ENCODE results near the gene DAB2IP.
"Not testable (repeated sequence)": the region's sequence is repeated elsewhere in the genome, so short reads cannot be mapped to it uniquely, and the experiment has no call there.

DAB2IP gene

DNA sequence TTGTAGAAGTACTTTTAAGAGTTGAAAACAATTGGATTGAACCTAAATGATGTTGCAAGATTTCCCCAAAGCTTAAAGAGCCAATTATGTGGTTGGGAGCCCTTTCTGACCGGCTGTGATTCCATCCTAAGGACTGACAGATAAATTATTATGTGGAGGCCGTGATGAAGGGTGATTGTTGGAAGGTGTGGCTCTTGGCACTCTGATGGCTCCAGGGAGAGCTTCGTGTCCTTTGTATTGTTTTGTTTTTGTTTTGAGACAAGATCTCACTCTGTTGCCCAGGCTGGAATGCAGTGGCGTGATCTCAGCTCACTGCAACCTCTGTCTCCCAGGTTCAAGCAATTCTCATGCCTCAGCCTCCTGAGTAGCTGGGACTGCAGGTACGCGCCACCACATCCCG is 32.5 kb upstream of the DAB2IP start:
- H3K14ac ChIP-seq (ENCODE audit: low read length); H3K23ac ChIP-seq (ENCODE audit: low read depth, low read length, poor library complexity); H3K36me3 ChIP-seq (replicated peaks in 1 of 2; ENCODE audit: control insufficient read depth in 2 of 2, insufficient read depth in 2 of 2, low read length in 2 of 2); H3K4me3 ChIP-seq (ENCODE audit: low read length in 2 of 2); H2BK12ac ChIP-seq (ENCODE audit: low read length); H2BK120ac ChIP-seq (ENCODE audit: low read depth, low read length); H3K79me1 ChIP-seq (ENCODE audit: low read depth, low read length); H3K18ac ChIP-seq (ENCODE audit: low read length); H3K4me2 ChIP-seq (ENCODE audit: insufficient read depth, low read length, poor library complexity, severe bottlenecking); H3K27ac ChIP-seq (replicated peaks; ENCODE audit: low read length); H2BK15ac ChIP-seq (ENCODE audit: low read length); H3K4ac ChIP-seq (ENCODE audit: low read length); H4K91ac ChIP-seq (ENCODE audit: low read depth, low read length, poor library complexity); H2AK5ac ChIP-seq (ENCODE audit: low read depth, low read length); H2AFZ ChIP-seq (ENCODE audit: low read length); H2BK5ac ChIP-seq (ENCODE audit: low read length); H3K9ac ChIP-seq (ENCODE audit: low read depth, low read length, poor library complexity); H4K8ac ChIP-seq (ENCODE audit: low read depth, low read length); DNase-seq (ENCODE audit: low spot score); H3K9me3 ChIP-seq (replicated peaks in 1 of 2; ENCODE audit: control insufficient read depth in 2 of 2, insufficient read depth in 1 of 2, low read depth in 1 of 2, low read length in 2 of 2); H3K4me1 ChIP-seq (ENCODE audit: control insufficient read depth in 2 of 2, insufficient read depth in 1 of 2, low read depth in 1 of 2, low read length in 2 of 2); H3K27me3 ChIP-seq (ENCODE audit: control insufficient read depth in 3 of 3, insufficient read depth in 3 of 3, low read depth in 1 of 3, low read length in 3 of 3): not testable (repeated sequence)
- WGBS, 2 donors (ENCODE audit: extremely low coverage in 2 of 2, insufficient read length in 2 of 2, insufficient replicate concordance in 1 of 2) = no CpG with 5 or more reads among the region's 7 CpGs

DNA sequence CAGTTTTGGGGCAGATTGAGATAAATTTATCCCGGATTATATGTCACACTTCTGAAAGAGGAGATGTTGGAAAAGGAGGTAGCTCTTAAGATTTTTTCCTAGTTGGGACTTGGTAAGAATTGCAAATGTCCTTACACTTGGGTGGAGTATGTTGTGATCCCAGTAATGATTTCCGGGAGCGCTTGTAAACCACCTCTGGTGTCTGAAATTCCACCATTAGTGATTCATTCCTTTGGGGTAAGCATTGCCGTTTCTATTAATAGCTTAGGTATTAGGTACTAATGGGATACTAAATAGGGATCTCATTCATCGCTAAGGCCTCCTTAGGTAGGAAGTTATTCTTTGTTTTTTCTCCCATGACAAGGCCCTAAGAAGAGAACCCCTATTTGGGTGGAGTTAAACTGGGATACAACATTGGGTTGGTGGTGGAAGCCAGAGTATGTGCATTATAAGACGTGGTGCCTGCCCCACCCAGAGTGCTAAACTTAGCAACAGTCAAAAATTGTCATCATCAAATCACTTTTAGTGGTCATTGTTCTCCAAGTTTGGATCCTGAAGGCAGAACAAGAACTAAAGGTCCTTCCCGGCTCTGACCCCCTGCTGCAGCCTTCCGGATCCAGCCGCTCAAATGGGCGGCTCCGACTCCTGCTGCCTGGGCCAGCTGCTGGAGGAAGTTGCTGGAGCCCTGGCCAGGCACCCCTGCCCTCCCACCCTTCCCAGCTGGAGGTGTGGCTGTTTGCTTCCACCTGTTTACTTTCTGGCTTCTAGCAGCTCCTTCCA is 31.7 kb upstream of the DAB2IP start:
- whole genome bisulfite sequencing, 2 donors (ENCODE audit: extremely low coverage in 2 of 2, insufficient read length in 2 of 2, insufficient replicate concordance in 1 of 2) = no CpG with 5 or more reads among the region's 11 CpGs
- Histone ChIP-seq H4K8ac (ENCODE audit: low read depth, low read length) (no peak overlapping the region), H3K23ac (ENCODE audit: low read depth, low read length, poor library complexity) (no peak overlapping the region), H2BK120ac (ENCODE audit: low read depth, low read length) (no peak overlapping the region), H3K4me2 (ENCODE audit: insufficient read depth, low read length, poor library complexity, severe bottlenecking) (no peak overlapping the region), H3K14ac (ENCODE audit: low read length) (no peak overlapping the region), H3K36me3 (replicated peaks in 1 of 2; ENCODE audit: control insufficient read depth in 2 of 2, insufficient read depth in 2 of 2, low read length in 2 of 2) (no peaks in the 10 kb centered on the region), H3K27ac (replicated peaks; ENCODE audit: low read length) (no peak overlapping the region), H3K79me1 (ENCODE audit: low read depth, low read length) (no peaks in the 10 kb centered on the region), H2AFZ (ENCODE audit: low read length) (no peak overlapping the region), H3K27me3 (ENCODE audit: control insufficient read depth in 3 of 3, insufficient read depth in 3 of 3, low read depth in 1 of 3, low read length in 3 of 3) (peaks cover 0 to 3% (median 0%) of the 10 kb centered on the region in 3 experiments), H3K4ac (ENCODE audit: low read length) (no peak overlapping the region), H3K9me3 (replicated peaks in 1 of 2; ENCODE audit: control insufficient read depth in 2 of 2, insufficient read depth in 1 of 2, low read depth in 1 of 2, low read length in 2 of 2) (no peaks in the 10 kb centered on the region), H2BK12ac (ENCODE audit: low read length) (no peak overlapping the region), H2AK5ac (ENCODE audit: low read depth, low read length) (no peak overlapping the region), H2BK5ac (ENCODE audit: low read length) (no peak overlapping the region), H2BK15ac (ENCODE audit: low read length) (no peak overlapping the region), H3K4me1 (ENCODE audit: control insufficient read depth in 2 of 2, insufficient read depth in 1 of 2, low read depth in 1 of 2, low read length in 2 of 2) (no peaks in the 10 kb centered on the region), H4K91ac (ENCODE audit: low read depth, low read length, poor library complexity) (no peak overlapping the region), H3K9ac (ENCODE audit: low read depth, low read length, poor library complexity) (no peak overlapping the region), H3K18ac (ENCODE audit: low read length) (no peak overlapping the region), H3K4me3 (ENCODE audit: low read length in 2 of 2) (no peak overlapping the region)
- DNase-seq (ENCODE audit: low spot score) = no peak

DNA sequence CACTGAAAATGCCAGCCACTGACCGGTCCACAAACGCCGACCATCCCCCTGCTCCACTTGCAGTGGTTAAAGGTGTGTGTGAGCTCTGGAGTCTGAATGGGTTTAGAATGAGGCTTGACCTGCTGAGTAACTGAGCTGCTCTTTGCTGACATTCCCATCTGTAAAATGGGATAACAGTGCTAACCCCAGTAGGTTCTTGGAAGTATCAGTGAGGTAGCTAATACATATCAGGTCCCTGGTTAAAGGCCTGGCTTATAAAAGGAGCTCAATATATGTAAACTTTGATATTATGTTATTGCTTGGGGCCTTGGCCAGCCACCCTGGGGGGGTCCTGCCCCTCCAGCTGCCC is 31.1 kb upstream of the DAB2IP start:
- Histone ChIP-seq H2AK5ac (ENCODE audit: low read depth, low read length) (no peak overlapping the region), H3K4me2 (ENCODE audit: insufficient read depth, low read length, poor library complexity, severe bottlenecking) (no peak overlapping the region), H3K14ac (ENCODE audit: low read length) (no peak overlapping the region), H3K27me3 (ENCODE audit: control insufficient read depth in 3 of 3, insufficient read depth in 3 of 3, low read depth in 1 of 3, low read length in 3 of 3) (peaks cover 0 to 3% (median 0%) of the 10 kb centered on the region in 3 experiments), H3K79me1 (ENCODE audit: low read depth, low read length) (no peaks in the 10 kb centered on the region), H4K91ac (ENCODE audit: low read depth, low read length, poor library complexity) (no peak overlapping the region), H3K9me3 (replicated peaks in 1 of 2; ENCODE audit: control insufficient read depth in 2 of 2, insufficient read depth in 1 of 2, low read depth in 1 of 2, low read length in 2 of 2) (no peaks in the 10 kb centered on the region), H4K8ac (ENCODE audit: low read depth, low read length) (no peak overlapping the region), H3K18ac (ENCODE audit: low read length) (no peak overlapping the region), H2BK15ac (ENCODE audit: low read length) (no peak overlapping the region), H3K9ac (ENCODE audit: low read depth, low read length, poor library complexity) (no peak overlapping the region), H3K4me1 (ENCODE audit: control insufficient read depth in 2 of 2, insufficient read depth in 1 of 2, low read depth in 1 of 2, low read length in 2 of 2) (no peaks in the 10 kb centered on the region), H2AFZ (ENCODE audit: low read length) (no peak overlapping the region), H2BK5ac (ENCODE audit: low read length) (no peak overlapping the region), H3K27ac (replicated peaks; ENCODE audit: low read length) (no peak overlapping the region), H3K36me3 (replicated peaks in 1 of 2; ENCODE audit: control insufficient read depth in 2 of 2, insufficient read depth in 2 of 2, low read length in 2 of 2) (no peaks in the 10 kb centered on the region), H2BK12ac (ENCODE audit: low read length) (no peak overlapping the region), H2BK120ac (ENCODE audit: low read depth, low read length) (no peak overlapping the region), H3K4ac (ENCODE audit: low read length) (no peak overlapping the region), H3K4me3 (ENCODE audit: low read length in 2 of 2) (no peak overlapping the region), H3K23ac (ENCODE audit: low read depth, low read length, poor library complexity) (no peak overlapping the region)
- DNase-seq (ENCODE audit: low spot score) = no peak
- no CpG with 5 or more reads among the region's 3 CpGs for WGBS, 2 donors (ENCODE audit: extremely low coverage in 2 of 2, insufficient read length in 2 of 2, insufficient replicate concordance in 1 of 2)

DNA sequence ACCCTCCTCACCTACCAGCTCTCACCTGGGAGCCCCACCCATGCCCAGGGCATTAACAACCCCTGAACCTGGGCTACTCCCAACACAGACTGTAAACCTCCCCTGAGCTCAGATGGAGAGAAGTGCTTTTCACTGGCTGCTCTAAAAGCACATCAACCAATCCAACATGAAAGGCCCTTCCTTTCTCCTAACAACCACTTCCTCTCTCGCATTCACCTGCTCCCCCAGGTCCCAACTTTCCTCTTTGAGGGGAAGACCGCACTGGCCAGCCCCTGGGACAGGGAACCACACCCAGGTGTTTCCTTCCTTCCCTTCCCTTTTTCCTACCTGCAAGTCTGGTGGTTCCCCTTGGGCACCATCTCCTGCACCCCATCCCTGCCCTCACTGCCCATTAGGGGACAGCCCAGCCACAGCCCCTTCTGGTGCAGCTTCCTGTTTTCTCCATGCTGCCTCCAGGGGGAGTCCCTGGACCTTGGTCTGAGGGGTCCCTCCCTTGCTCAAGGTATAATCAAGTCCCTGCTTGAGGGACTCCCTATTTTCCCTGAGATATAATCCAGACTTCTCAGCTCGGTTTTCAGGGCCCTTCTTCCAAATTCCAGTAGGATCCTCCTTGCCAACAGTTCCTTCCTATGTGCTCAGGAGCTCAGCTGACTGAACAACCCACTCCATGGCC is 30.5 kb upstream of the DAB2IP start:
- Histone ChIP-seq H3K14ac (ENCODE audit: low read length) (no peak overlapping the region), H2AFZ (ENCODE audit: low read length) (no peak overlapping the region), H3K4me3 (ENCODE audit: low read length in 2 of 2) (no peak overlapping the region), H3K27ac (replicated peaks; ENCODE audit: low read length) (no peak overlapping the region), H4K8ac (ENCODE audit: low read depth, low read length) (no peak overlapping the region), H3K36me3 (replicated peaks in 1 of 2; ENCODE audit: control insufficient read depth in 2 of 2, insufficient read depth in 2 of 2, low read length in 2 of 2) (no peaks in the 10 kb centered on the region), H3K79me1 (ENCODE audit: low read depth, low read length) (no peaks in the 10 kb centered on the region), H2BK12ac (ENCODE audit: low read length) (no peak overlapping the region), H4K91ac (ENCODE audit: low read depth, low read length, poor library complexity) (no peak overlapping the region), H3K27me3 (ENCODE audit: control insufficient read depth in 3 of 3, insufficient read depth in 3 of 3, low read depth in 1 of 3, low read length in 3 of 3) (peaks cover 0 to under 1% (median 0%) of the 10 kb centered on the region in 3 experiments), H3K4me1 (ENCODE audit: control insufficient read depth in 2 of 2, insufficient read depth in 1 of 2, low read depth in 1 of 2, low read length in 2 of 2) (no peaks in the 10 kb centered on the region), H2BK5ac (ENCODE audit: low read length) (no peak overlapping the region), H2BK15ac (ENCODE audit: low read length) (no peak overlapping the region), H3K18ac (ENCODE audit: low read length) (no peak overlapping the region), H3K4me2 (ENCODE audit: insufficient read depth, low read length, poor library complexity, severe bottlenecking) (no peak overlapping the region), H2BK120ac (ENCODE audit: low read depth, low read length) (no peak overlapping the region), H3K9me3 (replicated peaks in 1 of 2; ENCODE audit: control insufficient read depth in 2 of 2, insufficient read depth in 1 of 2, low read depth in 1 of 2, low read length in 2 of 2) (no peaks in the 10 kb centered on the region), H3K4ac (ENCODE audit: low read length) (no peak overlapping the region), H3K23ac (ENCODE audit: low read depth, low read length, poor library complexity) (no peak overlapping the region), H3K9ac (ENCODE audit: low read depth, low read length, poor library complexity) (no peak overlapping the region), H2AK5ac (ENCODE audit: low read depth, low read length) (no peak overlapping the region)
- DNase-seq (ENCODE audit: low spot score) = no peak
- WGBS, 2 donors (ENCODE audit: extremely low coverage in 2 of 2, insufficient read length in 2 of 2, insufficient replicate concordance in 1 of 2) = no CpG with 5 or more reads among the region's 3 CpGs
